Smooth muscle cell (in vitro differentiated cells): ENCODE results near the gene TLCD3A. TPM values are rescaled to one million over a fixed set of nuclear protein-coding genes. Genes with fewer than 3 reads are reported as not detected.

ENCODE experiments used
- DNase-seq: peaks from one replicate; lab custom pipeline; 2025; ENCODE audit not compliant: unreplicated experiment; lab: John Stamatoyannopoulos, UW
- H2AFZ ChIP-seq: fragments of 200-600 bp; sonication (generic); 2 replicates; pipeline ENCODE4 v1.6.0; 2016; ENCODE audit warnings: antibody characterized with exemption, low read depth, mild to moderate bottlenecking
- H3F3A ChIP-seq: fragments of 200-600 bp; sonication (generic); 2 replicates; pipeline ENCODE4 v1.6.0; 2017; ENCODE audit warnings: antibody characterized with exemption, low read depth
- H3K27ac ChIP-seq: fragments of 200-600 bp; sonication (generic); 2 replicates; pipeline ENCODE4 v1.5.1; 2016; ENCODE audit warnings: low read depth, mild to moderate bottlenecking
- H3K27me3 ChIP-seq: fragments of 200-600 bp; sonication (generic); 2 replicates; pipeline ENCODE4 v1.6.1; 2016; ENCODE audit warnings: low read depth, mild to moderate bottlenecking
- H3K36me3 ChIP-seq: fragments of 200-600 bp; sonication (generic); 2 replicates; pipeline ENCODE4 v1.5.1; 2016; ENCODE audit warnings: low read depth
- H3K4me1 ChIP-seq: fragments of 200-600 bp; sonication (generic); 2 replicates; pipeline ENCODE4 v1.5.1; 2016; ENCODE audit warnings: low read depth
- H3K4me2 ChIP-seq: fragments of 200-600 bp; sonication (generic); 2 replicates; pipeline ENCODE4 v1.6.0; 2016; ENCODE audit warnings: mild to moderate bottlenecking
- H3K4me3 ChIP-seq: fragments of 200-600 bp; sonication (generic); 2 replicates; pipeline ENCODE4 v1.5.1; 2016; ENCODE audit warnings: mild to moderate bottlenecking
- H3K79me2 ChIP-seq: fragments of 200-600 bp; sonication (generic); 2 replicates; pipeline ENCODE4 v1.6.0; 2016; ENCODE audit warnings: low read depth, mild to moderate bottlenecking
- H3K9ac ChIP-seq: fragments of 200-600 bp; sonication (generic); 2 replicates; pipeline ENCODE4 v1.6.0; 2016; ENCODE audit warnings: low read depth
- H3K9me3 ChIP-seq: fragments of 200-600 bp; sonication (generic); replicated peaks from 2 replicates; pipeline ENCODE4 v1.5.1; 2016; ENCODE audit warnings: low read depth
- H4K20me1 ChIP-seq: fragments of 200-600 bp; sonication (generic); 2 replicates; pipeline ENCODE4 v1.6.0; 2016; ENCODE audit warnings: low read depth
- WGBS: methylation state at CpG from one replicate; pipeline ENCODE4 v1.1.7; 2016; ENCODE audit warnings: low lambda C conversion rate; 5-methylcytosine and 5-hydroxymethylcytosine counted together
- polyA plus RNA-seq: library from polyadenylated mRNA; unstranded; fragments of >200 nt; fragmentation: Nextera tagmentation; extraction: Ambion mirVana; gene quantifications from 2 replicates; pipeline ENCODE4 v1.2.1, GENCODE V29; 2016
- total RNA-seq: library from RNA; depleted of rRNA; stranded (reverse); fragments of >200 nt; gene quantifications from 2 replicates; pipeline ENCODE4 v1.2.3, GENCODE V29; 2014
- TF ChIP-seq, protein P1 (sequence below): fragments of 200-600 bp; sonication (generic); IDR thresholded peaks from 2 replicates; pipeline ENCODE4 v1.5.1; 2017; ENCODE audit warnings: borderline replicate concordance, mild to moderate bottlenecking, antibody characterized with exemption; ENCODE audit not compliant: insufficient read depth, poor library complexity, severe bottlenecking

TLCD3A gene
- total and polyA plus RNA-seq, 2 experiments from 2014 or later = 21.9 to 23.0 TPM

DNA sequence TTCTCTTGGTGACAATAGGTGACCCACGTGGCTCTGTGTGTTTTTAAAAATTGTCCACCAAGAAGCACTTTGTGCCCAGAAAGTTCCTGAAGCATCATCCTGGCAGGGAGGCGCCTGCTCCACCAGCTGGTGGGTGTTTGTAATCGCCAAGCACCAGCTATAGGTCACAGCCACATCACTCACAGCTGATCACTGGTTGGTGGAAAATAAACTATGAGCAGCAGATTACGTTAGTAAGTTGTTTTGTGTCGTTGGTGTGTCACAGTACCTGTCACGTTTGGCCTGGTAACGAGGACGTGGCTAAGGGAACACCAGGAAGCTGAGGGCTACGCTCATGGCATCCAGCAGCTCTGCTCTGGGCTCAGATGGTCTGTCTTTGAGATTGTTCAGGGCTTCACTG lies 59.9 kb downstream of the TLCD3A start:
- Histone ChIP-seq H3K27me3 (no peaks in the 10 kb centered on the region), H3K9ac (no peak overlapping the region), H3F3A (peaks cover 13% of the 10 kb centered on the region)

More for the DNA sequence above, 59.9 kb downstream of the TLCD3A start:
- Histone ChIP-seq H4K20me1 (peaks cover 8% of the 10 kb centered on the region), H3K79me2 (peaks cover 3% of the 10 kb centered on the region), H3K4me3 (no peak overlapping the region), H3K4me2 (no peak overlapping the region), H3K4me1 (peaks cover 4% of the 10 kb centered on the region), H3K27ac (peak overlapping the region; percentile 23), H3K36me3 (no peaks in the 10 kb centered on the region), H3K9me3 (no peaks in the 10 kb centered on the region), H2AFZ (no peak overlapping the region)
- WGBS = 84% methylated on average over 9 of the region's 9 CpGs
- TF ChIP-seq, protein P1, sequence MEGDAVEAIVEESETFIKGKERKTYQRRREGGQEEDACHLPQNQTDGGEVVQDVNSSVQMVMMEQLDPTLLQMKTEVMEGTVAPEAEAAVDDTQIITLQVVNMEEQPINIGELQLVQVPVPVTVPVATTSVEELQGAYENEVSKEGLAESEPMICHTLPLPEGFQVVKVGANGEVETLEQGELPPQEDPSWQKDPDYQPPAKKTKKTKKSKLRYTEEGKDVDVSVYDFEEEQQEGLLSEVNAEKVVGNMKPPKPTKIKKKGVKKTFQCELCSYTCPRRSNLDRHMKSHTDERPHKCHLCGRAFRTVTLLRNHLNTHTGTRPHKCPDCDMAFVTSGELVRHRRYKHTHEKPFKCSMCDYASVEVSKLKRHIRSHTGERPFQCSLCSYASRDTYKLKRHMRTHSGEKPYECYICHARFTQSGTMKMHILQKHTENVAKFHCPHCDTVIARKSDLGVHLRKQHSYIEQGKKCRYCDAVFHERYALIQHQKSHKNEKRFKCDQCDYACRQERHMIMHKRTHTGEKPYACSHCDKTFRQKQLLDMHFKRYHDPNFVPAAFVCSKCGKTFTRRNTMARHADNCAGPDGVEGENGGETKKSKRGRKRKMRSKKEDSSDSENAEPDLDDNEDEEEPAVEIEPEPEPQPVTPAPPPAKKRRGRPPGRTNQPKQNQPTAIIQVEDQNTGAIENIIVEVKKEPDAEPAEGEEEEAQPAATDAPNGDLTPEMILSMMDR = no peak
- DNase-seq = no peak

Other genes with a start within 250 kb of the TLCD3A start
- gene VPS53, start 17.8 kb upstream of the TLCD3A start, total RNA-seq = 18.6 and 24.4 TPM in 2 replicates
- gene VPS53, start 17.8 kb upstream of the TLCD3A start, polyA plus RNA-seq = 9.6 and 12.0 TPM in 2 replicates
- gene GEMIN4, start 19.7 kb downstream of the TLCD3A start, total RNA-seq = 9.0 and 18.8 TPM in 2 replicates
- gene GEMIN4, start 19.7 kb downstream of the TLCD3A start, polyA plus RNA-seq = 10.2 and 10.5 TPM in 2 replicates
- gene GLOD4, start 49.7 kb downstream of the TLCD3A start, total RNA-seq = 53.5 and 66.3 TPM in 2 replicates
- 47.2 and 61.8 TPM in 2 replicates for gene GLOD4, start 49.7 kb downstream of the TLCD3A start, polyA plus RNA-seq
- 6.4 and 8.7 TPM in 2 replicates for gene MRM3, start 49.8 kb downstream of the TLCD3A start, total RNA-seq
- 12.8 and 13.4 TPM in 2 replicates for gene MRM3, start 49.8 kb downstream of the TLCD3A start, polyA plus RNA-seq
- 58.3 and 89.0 TPM in 2 replicates for gene NXN, start 247.2 kb downstream of the TLCD3A start, total RNA-seq
- 78.6 and 81.8 TPM in 2 replicates for gene NXN, start 247.2 kb downstream of the TLCD3A start, polyA plus RNA-seq